ENCODE data around the gene CEACAM16.

The CEACAM16 gene

DNA sequence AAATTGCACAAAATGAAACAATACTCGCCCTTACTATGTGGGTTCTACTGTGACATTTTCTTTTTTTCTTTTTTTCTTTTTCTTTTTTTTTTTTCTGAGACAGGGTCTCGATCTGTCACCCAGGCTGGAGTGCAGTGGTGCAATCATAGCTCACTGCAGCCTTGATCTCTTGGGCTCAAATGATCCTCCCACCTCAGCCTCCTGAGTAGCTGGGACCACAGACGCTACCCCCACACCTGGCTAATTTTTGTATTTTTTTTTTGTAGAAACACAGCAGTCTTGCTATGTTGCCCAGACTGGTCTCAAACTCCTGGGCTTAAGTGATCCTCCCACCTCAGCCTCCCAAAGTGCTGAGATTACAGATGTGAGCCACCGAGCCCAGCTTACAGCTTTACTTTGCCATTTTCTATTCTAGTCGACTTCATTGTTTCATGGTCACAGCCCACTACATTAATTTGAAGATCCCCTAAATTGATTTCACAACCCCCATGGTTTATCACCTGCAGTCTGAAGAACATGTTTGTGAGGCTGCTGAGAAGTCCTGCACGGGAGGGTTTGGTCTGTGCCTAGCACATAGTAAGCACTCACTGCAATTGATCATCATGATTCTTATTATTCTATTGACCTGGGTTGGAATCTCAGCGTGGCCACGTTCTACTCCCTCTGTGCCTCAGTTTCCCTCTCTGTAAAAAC, 53.3 kb downstream of the CEACAM16 start:
- TF ChIP-seq SPI1 (IDR thresholded peaks at IDR 0.05; ENCODE audit: borderline replicate concordance, low read depth) (no peak), GABPA (IDR thresholded peaks at IDR 0.05; ENCODE audit: low read depth) (no peak), REST (IDR thresholded peaks at IDR 0.05; ENCODE audit: insufficient replicate concordance, low read depth) (no peak)
- Histone ChIP-seq H3K4me3 (replicated peaks; ENCODE audit: insufficient read depth, low read length) (no peak overlapping the region), H3K27ac (replicated peaks) (peak overlapping the region; percentile 85), H3K27me3 (ENCODE audit: insufficient read depth, poor library complexity, severe bottlenecking) (no peaks in the 10 kb centered on the region)
- no peak for DNase-seq (ENCODE audit: low read depth in 1 of 2, low spot score in 1 of 2)

- H3K4me3 ChIP-seq (replicated peaks; ENCODE audit: insufficient read depth, low read length), result peak overlapping the region; percentile 39
- DNase-seq (ENCODE audit: low read depth in 1 of 2, low spot score in 1 of 2), result peak; percentile 98 to 99
- H3K27ac ChIP-seq (replicated peaks), result peak overlapping the region; percentile 85
- no peak for TF ChIP-seq REST (IDR thresholded peaks at IDR 0.05; ENCODE audit: insufficient replicate concordance, low read depth)
- TF ChIP-seq SPI1 (IDR thresholded peaks at IDR 0.05; ENCODE audit: borderline replicate concordance, low read depth), result peak; percentile 75; the same call in 1 of the 2 replicates
- peak; percentile 100 for TF ChIP-seq POLR2AphosphoS5 (IDR thresholded peaks at IDR 0.05; ENCODE audit: low read depth)
- TF ChIP-seq CTCF (IDR thresholded peaks at IDR 0.05; ENCODE audit: insufficient read depth, low read length), result no peak
- peak; percentile 73 for TF ChIP-seq GABPA (IDR thresholded peaks at IDR 0.05; ENCODE audit: low read depth)
- no peaks in the 10 kb centered on the region for H3K27me3 ChIP-seq (ENCODE audit: insufficient read depth, poor library complexity, severe bottlenecking)
These were observed 54.1 kb downstream of the CEACAM16 start for GRCh38 chr19:44752816-44753625.

- TF ChIP-seq POLR2AphosphoS5 (IDR thresholded peaks at IDR 0.05; ENCODE audit: low read depth) (no peak), REST (IDR thresholded peaks at IDR 0.05; ENCODE audit: insufficient replicate concordance, low read depth) (no peak), SPI1 (IDR thresholded peaks at IDR 0.05; ENCODE audit: borderline replicate concordance, low read depth) (no peak), CTCF (IDR thresholded peaks at IDR 0.05; ENCODE audit: insufficient read depth, low read length) (no peak), GABPA (IDR thresholded peaks at IDR 0.05; ENCODE audit: low read depth) (no peak)
- H3K27ac ChIP-seq (replicated peaks), result peak overlapping the region; percentile 85
- DNase-seq (ENCODE audit: low read depth in 1 of 2, low spot score in 1 of 2), result no peak
- peak overlapping the region; percentile 39 for H3K4me3 ChIP-seq (replicated peaks; ENCODE audit: insufficient read depth, low read length)
- H3K27me3 ChIP-seq (ENCODE audit: insufficient read depth, poor library complexity, severe bottlenecking), result no peaks in the 10 kb centered on the region
These were observed 54.6 kb downstream of the CEACAM16 start for GRCh38 chr19:44753626-44753931.
